ENCODE measurements around the gene SH3BP1.
"Not testable (repeated sequence)": the region's sequence is repeated elsewhere in the genome, so short reads cannot be mapped to it uniquely, and the experiment has no call there.

The SH3BP1 gene

GRCh38 chr22:37680191-37680851, 40.9 kb downstream of the SH3BP1 start:
- DNase-seq, result no peak

GRCh38 chr22:37681001-37681424, 41.5 kb downstream of the SH3BP1 start:
- DNase-seq, result no peak

GRCh38 chr22:37681556-37682049, 42.1 kb downstream of the SH3BP1 start:
- DNase-seq, result peak; percentile 59 to 72

GRCh38 chr22:37684803-37685615, 45.5 kb downstream of the SH3BP1 start:
- DNase-seq, result no peak

- peak; percentile 72 to 75 for DNase-seq
Observed at GRCh38 chr22:37686002-37686982, 46.8 kb downstream of the SH3BP1 start, which contains the start of gene NOL12. Gene NOL12, plus strand, starts transcription at chr22:37686343. Its CDS starts 50 bp downstream, at chr22:37686393.

GRCh38 chr22:37690407-37690806, 50.9 kb downstream of the SH3BP1 start:
- no peak for DNase-seq

- DNase-seq, result no peak
Observed at GRCh38 chr22:37690901-37691504, 51.5 kb downstream of the SH3BP1 start.

GRCh38 chr22:37692627-37693285, 53.3 kb downstream of the SH3BP1 start:
- DNase-seq, result no peak

GRCh38 chr22:37694131-37694530, 54.7 kb downstream of the SH3BP1 start:
- DNase-seq, result not testable (repeated sequence)

- DNase-seq, result not testable (repeated sequence)
Observed at GRCh38 chr22:37696260-37696656, 56.8 kb downstream of the SH3BP1 start.

- no peak for DNase-seq
Observed at GRCh38 chr22:37696657-37697537, 57.4 kb downstream of the SH3BP1 start, which contains the start of gene TRIOBP. Gene TRIOBP, plus strand, starts transcription at chr22:37697048. Its CDS starts 4,318 bp downstream, at chr22:37701366.

GRCh38 chr22:37697538-37697835, 58.0 kb downstream of the SH3BP1 start:
- no peak for DNase-seq

GRCh38 chr22:37701141-37701786, 61.8 kb downstream of the SH3BP1 start:
- DNase-seq, result peak; percentile 75 to 76

GRCh38 chr22:37703906-37704305, 64.4 kb downstream of the SH3BP1 start:
- no peak for DNase-seq

- DNase-seq, result no peak
Observed at GRCh38 chr22:37704645-37705044, 65.2 kb downstream of the SH3BP1 start.

GRCh38 chr22:37705205-37705604, 65.7 kb downstream of the SH3BP1 start:
- no peak for DNase-seq

Measured in AML-193 (cell line).